WTC11 (cell line): ENCODE measurements around the gene ITPR2. TPM values are rescaled to one million over a fixed set of nuclear protein-coding genes. Genes with fewer than 3 reads are reported as not detected.

Experiments
- ATAC-seq: fragments of 200-7000 bp; cut with Tn5 transposase; 2 replicates; pipeline ENCODE4 v1.10.0; 2021; ENCODE audit warnings: mild to moderate bottlenecking, moderate library complexity
- CTCF ChIA-PET: fragments of 300-600 bp; sonication (Branson Sonifier 250); formaldehyde crosslinking; loops from one replicate; lab custom pipeline; 2021; ENCODE audit warnings: antibody characterized with exemption; lab: Charles Lee
- POLR2A ChIA-PET: fragments of 350-600 bp; sonication (Branson Sonifier 250); formaldehyde crosslinking; loops from one replicate; lab custom pipeline; 2021; ENCODE audit warnings: antibody characterized with exemption; lab: Charles Lee
- DNase-seq: peaks from one replicate; pipeline ENCODE4 v3.0.0; 2021; ENCODE audit warnings: low spot score
- H3K27ac Mint-ChIP-seq: 2 replicates; pipeline ENCODE4 v1.8.0; 2021; ENCODE audit warnings: mixed read lengths
- H3K27me3 Mint-ChIP-seq: 2 replicates; pipeline ENCODE4 v1.8.0; 2021; ENCODE audit warnings: low read depth, mild to moderate bottlenecking, moderate library complexity, mixed read lengths
- H3K36me3 Mint-ChIP-seq: 2 replicates; pipeline ENCODE4 v1.8.0; 2021; ENCODE audit warnings: mixed read lengths
- H3K4me1 Mint-ChIP-seq: 2 replicates; pipeline ENCODE4 v1.8.0; 2022; ENCODE audit warnings: mixed read lengths
- H3K4me3 Mint-ChIP-seq: 2 replicates; pipeline ENCODE4 v1.8.0; 2021; ENCODE audit warnings: mild to moderate bottlenecking, moderate library complexity, mixed read lengths
- H3K9me3 Mint-ChIP-seq: 2 replicates; pipeline ENCODE4 v1.8.0; 2021; ENCODE audit warnings: mixed read lengths
- ATF1 ChIP-seq: sonication (generic); formaldehyde crosslinking; IDR thresholded peaks from 2 replicates; pipeline ENCODE4 v1.8.1; 2023; ENCODE audit warnings: mild to moderate bottlenecking, moderate library complexity, missing genetic modification reagents
- E2F5 ChIP-seq: sonication (generic); formaldehyde crosslinking; IDR thresholded peaks from 2 replicates; pipeline ENCODE4 v1.8.1; 2022; ENCODE audit warnings: mild to moderate bottlenecking, moderate library complexity, missing genetic modification reagents
- EMX1 ChIP-seq: fragments of 250-450 bp; sonication (Bioruptor Pico); IDR thresholded peaks from 2 replicates; pipeline ENCODE4 v1.8.0; 2021; ENCODE audit warnings: mild to moderate bottlenecking
- ESRRA ChIP-seq: sonication (generic); formaldehyde crosslinking; IDR thresholded peaks from 2 replicates; pipeline ENCODE4 v1.8.1; 2022; ENCODE audit warnings: mild to moderate bottlenecking, missing genetic modification reagents, borderline replicate concordance
- ETV6 ChIP-seq: sonication (generic); formaldehyde crosslinking; IDR thresholded peaks from 2 replicates; pipeline ENCODE4 v1.8.1; 2022; ENCODE audit warnings: mild to moderate bottlenecking, missing genetic modification reagents
- FOXJ3 ChIP-seq: sonication (generic); formaldehyde crosslinking; IDR thresholded peaks from 2 replicates; pipeline ENCODE4 v1.9.0; 2021; ENCODE audit warnings: missing genetic modification reagents, mild to moderate bottlenecking, borderline replicate concordance
- GTF2I ChIP-seq: fragments of 250-450 bp; sonication (Bioruptor Pico); conservative IDR thresholded peaks from 2 replicates; pipeline ENCODE4 v1.4.0; 2021; ENCODE audit warnings: mild to moderate bottlenecking
- HMGXB4 ChIP-seq: sonication (generic); formaldehyde crosslinking; IDR thresholded peaks from 2 replicates; pipeline ENCODE4 v1.8.1; 2023; ENCODE audit warnings: mild to moderate bottlenecking, moderate library complexity, missing genetic modification reagents
- SP1 ChIP-seq: sonication (generic); formaldehyde crosslinking; conservative IDR thresholded peaks from 2 replicates; pipeline ENCODE4 v1.8.1; 2022; ENCODE audit warnings: missing genetic modification reagents
- TEAD1 ChIP-seq: sonication (generic); formaldehyde crosslinking; IDR thresholded peaks from 2 replicates; pipeline ENCODE4 v1.8.0; 2022; ENCODE audit warnings: mild to moderate bottlenecking, missing genetic modification reagents
- ZNF219 ChIP-seq: sonication (generic); formaldehyde crosslinking; IDR thresholded peaks from 2 replicates; pipeline ENCODE4 v1.8.0; 2023; ENCODE audit warnings: missing genetic modification reagents, mild to moderate bottlenecking, borderline replicate concordance
- ZNF263 ChIP-seq: sonication (generic); formaldehyde crosslinking; IDR thresholded peaks from 2 replicates; pipeline ENCODE4 v1.8.1; 2022; ENCODE audit warnings: low read depth, mild to moderate bottlenecking, moderate library complexity, missing genetic modification reagents
- ZNF396 ChIP-seq: fragments of 250-450 bp; sonication (Bioruptor Pico); IDR thresholded peaks from 2 replicates; pipeline ENCODE4 v1.8.0; 2021; ENCODE audit warnings: mild to moderate bottlenecking, moderate library complexity, borderline replicate concordance
- ZNF416 ChIP-seq: fragments of 250-450 bp; sonication (Bioruptor Pico); IDR thresholded peaks from 2 replicates; pipeline ENCODE4 v1.9.0; 2021; ENCODE audit warnings: mild to moderate bottlenecking, inconsistent platforms
- ZNF512 ChIP-seq: sonication (generic); formaldehyde crosslinking; IDR thresholded peaks from 2 replicates; pipeline ENCODE4 v1.8.1; 2022; ENCODE audit warnings: missing genetic modification reagents, borderline replicate concordance
- total RNA-seq: library from RNA; stranded (reverse); gene quantifications from 3 replicates; pipeline ENCODE4 v1.2.3, GENCODE V29; 2021
- TF ChIP-seq, protein P1 (sequence below): sonication (generic); formaldehyde crosslinking; IDR thresholded peaks from 2 replicates; pipeline ENCODE4 v1.8.0; 2022; ENCODE audit warnings: mild to moderate bottlenecking, missing genetic modification reagents
- TF ChIP-seq, protein P2 (sequence below): sonication (generic); formaldehyde crosslinking; conservative IDR thresholded peaks from 2 replicates; pipeline ENCODE4 v1.8.1; 2023; ENCODE audit warnings: mild to moderate bottlenecking, low read depth, missing genetic modification reagents, moderate library complexity
- TF ChIP-seq, protein P3 (sequence below): sonication (generic); formaldehyde crosslinking; IDR thresholded peaks from 2 replicates; pipeline ENCODE4 v1.8.0; 2022; ENCODE audit warnings: missing genetic modification reagents

Gene ITPR2
- total RNA-seq, 1 experiment from 2014 or later, result 50.7 TPM

DNA sequence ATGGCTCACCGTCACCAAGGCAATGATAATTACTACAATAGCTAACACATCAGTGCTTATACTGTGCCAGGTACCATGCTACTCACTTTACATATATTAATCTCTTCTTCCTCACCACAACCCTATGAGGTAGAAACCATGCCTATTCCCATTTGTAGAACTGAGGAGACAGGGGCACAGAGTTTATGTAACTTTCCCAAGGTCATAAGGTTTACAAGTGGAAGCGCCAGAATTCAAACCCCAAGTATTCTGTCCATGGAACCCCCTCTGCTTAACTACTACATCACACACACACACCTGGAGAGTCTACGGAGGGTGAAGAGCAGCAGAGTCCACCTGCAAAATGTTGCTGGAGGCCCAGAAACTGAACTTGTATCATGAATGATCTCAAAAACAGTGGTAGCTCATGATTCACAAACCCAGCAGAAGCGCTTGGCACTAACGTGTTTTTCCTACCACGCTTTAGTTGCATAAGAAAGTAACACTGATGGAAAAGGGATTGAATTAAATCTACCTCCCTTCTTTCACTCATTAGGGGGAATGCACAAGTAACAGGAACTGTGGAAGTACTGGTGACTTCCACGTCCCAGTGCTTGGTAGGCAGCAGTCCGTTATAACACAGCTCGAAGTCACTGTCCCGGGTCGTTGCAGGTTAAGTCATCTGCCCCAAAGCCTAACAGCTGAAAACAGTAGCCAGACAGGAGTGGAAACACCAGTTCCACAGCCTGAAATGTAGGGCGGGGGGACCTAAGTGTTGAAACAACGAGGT lies 2.0 kb downstream of the ITPR2 start (continued):
- TF ChIP-seq HMGXB4 (CRISPR knock-in tag) (no peak), GTF2I (CRISPR knock-in tag) (no peak), EMX1 (CRISPR knock-in tag) (no peak)
- TF ChIP-seq, protein P1, sequence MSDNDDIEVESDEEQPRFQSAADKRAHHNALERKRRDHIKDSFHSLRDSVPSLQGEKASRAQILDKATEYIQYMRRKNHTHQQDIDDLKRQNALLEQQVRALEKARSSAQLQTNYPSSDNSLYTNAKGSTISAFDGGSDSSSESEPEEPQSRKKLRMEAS, result no peak

GRCh38 chr12:26830363-26830762 lies 2.6 kb downstream of the ITPR2 start:
- Mint-ChIP-seq H3K36me3 (no peaks in the 10 kb centered on the region), H3K4me1 (peaks cover 42% of the 10 kb centered on the region), H3K27me3 (no peaks in the 10 kb centered on the region; the same call in 1 of the 2 replicates), H3K9me3 (no peaks in the 10 kb centered on the region), H3K4me3 (peak overlapping the region; percentile 65), H3K27ac (no peak overlapping the region)
- ATAC-seq, result no peak
- POLR2A ChIA-PET, result no interaction called here
- CTCF ChIA-PET, result interaction anchor here (0.7 to 1.0 kb wide), 2 partner anchors 55 to 185 kb away, joined by 3 to 5 read pairs; no protein-coding TSS in a partner anchor
- TF ChIP-seq ZNF512 (CRISPR knock-in tag), result no peak
- TF ChIP-seq SP1, result no peak
- no peak for TF ChIP-seq ZNF396 (CRISPR knock-in tag)
- TF ChIP-seq ATF1, result no peak
- no peak for TF ChIP-seq FOXJ3 (CRISPR knock-in tag)
- TF ChIP-seq ESRRA, result no peak
- TF ChIP-seq E2F5, result no peak
- no peak for TF ChIP-seq ETV6 (CRISPR knock-in tag)
- TF ChIP-seq, protein P2, sequence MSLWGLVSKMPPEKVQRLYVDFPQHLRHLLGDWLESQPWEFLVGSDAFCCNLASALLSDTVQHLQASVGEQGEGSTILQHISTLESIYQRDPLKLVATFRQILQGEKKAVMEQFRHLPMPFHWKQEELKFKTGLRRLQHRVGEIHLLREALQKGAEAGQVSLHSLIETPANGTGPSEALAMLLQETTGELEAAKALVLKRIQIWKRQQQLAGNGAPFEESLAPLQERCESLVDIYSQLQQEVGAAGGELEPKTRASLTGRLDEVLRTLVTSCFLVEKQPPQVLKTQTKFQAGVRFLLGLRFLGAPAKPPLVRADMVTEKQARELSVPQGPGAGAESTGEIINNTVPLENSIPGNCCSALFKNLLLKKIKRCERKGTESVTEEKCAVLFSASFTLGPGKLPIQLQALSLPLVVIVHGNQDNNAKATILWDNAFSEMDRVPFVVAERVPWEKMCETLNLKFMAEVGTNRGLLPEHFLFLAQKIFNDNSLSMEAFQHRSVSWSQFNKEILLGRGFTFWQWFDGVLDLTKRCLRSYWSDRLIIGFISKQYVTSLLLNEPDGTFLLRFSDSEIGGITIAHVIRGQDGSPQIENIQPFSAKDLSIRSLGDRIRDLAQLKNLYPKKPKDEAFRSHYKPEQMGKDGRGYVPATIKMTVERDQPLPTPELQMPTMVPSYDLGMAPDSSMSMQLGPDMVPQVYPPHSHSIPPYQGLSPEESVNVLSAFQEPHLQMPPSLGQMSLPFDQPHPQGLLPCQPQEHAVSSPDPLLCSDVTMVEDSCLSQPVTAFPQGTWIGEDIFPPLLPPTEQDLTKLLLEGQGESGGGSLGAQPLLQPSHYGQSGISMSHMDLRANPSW (CRISPR knock-in tag), result no peak
- TF ChIP-seq ZNF263 (CRISPR knock-in tag), result no peak
- TF ChIP-seq TEAD1, result no peak
- no peak for TF ChIP-seq ZNF219
- TF ChIP-seq ZNF416 (CRISPR knock-in tag), result no peak
- TF ChIP-seq, protein P3, sequence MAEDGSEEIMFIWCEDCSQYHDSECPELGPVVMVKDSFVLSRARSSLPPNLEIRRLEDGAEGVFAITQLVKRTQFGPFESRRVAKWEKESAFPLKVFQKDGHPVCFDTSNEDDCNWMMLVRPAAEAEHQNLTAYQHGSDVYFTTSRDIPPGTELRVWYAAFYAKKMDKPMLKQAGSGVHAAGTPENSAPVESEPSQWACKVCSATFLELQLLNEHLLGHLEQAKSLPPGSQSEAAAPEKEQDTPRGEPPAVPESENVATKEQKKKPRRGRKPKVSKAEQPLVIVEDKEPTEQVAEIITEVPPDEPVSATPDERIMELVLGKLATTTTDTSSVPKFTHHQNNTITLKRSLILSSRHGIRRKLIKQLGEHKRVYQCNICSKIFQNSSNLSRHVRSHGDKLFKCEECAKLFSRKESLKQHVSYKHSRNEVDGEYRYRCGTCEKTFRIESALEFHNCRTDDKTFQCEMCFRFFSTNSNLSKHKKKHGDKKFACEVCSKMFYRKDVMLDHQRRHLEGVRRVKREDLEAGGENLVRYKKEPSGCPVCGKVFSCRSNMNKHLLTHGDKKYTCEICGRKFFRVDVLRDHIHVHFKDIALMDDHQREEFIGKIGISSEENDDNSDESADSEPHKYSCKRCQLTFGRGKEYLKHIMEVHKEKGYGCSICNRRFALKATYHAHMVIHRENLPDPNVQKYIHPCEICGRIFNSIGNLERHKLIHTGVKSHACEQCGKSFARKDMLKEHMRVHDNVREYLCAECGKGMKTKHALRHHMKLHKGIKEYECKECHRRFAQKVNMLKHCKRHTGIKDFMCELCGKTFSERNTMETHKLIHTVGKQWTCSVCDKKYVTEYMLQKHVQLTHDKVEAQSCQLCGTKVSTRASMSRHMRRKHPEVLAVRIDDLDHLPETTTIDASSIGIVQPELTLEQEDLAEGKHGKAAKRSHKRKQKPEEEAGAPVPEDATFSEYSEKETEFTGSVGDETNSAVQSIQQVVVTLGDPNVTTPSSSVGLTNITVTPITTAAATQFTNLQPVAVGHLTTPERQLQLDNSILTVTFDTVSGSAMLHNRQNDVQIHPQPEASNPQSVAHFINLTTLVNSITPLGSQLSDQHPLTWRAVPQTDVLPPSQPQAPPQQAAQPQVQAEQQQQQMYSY (CRISPR knock-in tag), result no peak
- no peak for DNase-seq
